ENCODE measurements around the gene DBNDD1.
A peak's percentile ranks its signal among the peaks of the same experiment; 100 is the strongest.
"Not testable (repeated sequence)": the region's sequence is repeated elsewhere in the genome, so short reads cannot be mapped to it uniquely, and the experiment has no call there.

The DBNDD1 gene

GRCh38 chr16:90011508-90011819, 7.8 kb downstream of the DBNDD1 start:
- no peak for DNase-seq

- no peak for DNase-seq
These were observed 8.4 kb downstream of the DBNDD1 start for GRCh38 chr16:90010676-90011507.

- DNase-seq = no peak
These were observed 9.9 kb downstream of the DBNDD1 start for GRCh38 chr16:90009172-90009899.

DNA sequence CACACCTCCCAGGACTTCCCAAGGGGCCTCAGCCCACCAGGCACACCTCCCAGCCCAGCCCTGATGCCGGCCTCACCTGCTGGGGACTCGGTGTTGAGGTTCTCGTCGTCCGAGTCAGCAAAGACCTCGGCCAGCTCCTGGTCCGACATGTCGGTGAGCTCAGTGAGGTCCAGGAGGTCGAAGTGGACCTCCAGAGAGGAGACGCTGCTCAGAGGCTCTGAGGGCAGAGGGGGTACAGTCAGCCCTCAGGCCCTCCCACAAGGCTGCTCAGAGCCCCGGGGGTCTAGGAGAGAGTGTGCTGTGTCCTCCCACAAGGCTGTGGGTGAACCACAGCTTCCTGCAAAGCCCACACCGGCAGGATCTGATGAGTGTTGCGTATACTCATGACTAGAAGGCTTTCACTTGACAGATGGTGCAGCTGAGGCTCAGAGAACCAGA, 10.5 kb downstream of the DBNDD1 start:
- no peak for DNase-seq

DNA sequence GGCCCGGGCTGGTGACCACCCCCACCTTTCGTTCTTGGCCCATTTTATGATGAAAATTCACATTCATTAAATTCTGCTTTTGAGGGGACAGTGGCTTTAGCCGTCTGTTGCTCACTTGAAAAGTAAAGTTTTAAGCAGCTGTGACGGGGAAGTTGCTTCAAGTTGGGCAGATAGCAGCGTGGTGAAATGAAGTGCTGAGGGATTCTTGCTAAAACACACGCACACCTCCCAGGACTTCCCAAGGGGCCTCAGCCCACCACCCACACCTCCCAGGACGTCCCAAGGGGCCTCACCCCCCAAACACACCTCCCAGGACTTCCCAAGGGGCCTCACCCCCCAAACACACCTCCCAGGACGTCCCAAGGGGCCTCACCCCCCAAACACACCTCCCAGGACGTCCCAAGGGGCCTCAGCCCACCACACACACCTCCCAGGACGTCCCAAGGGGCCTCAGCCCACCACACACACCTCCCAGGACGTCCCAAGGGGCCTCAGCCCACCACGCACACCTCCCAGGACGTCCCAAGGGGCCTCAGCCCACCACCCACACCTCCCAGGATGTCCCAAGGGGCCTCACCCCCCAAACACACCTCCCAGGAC, 11.5 kb downstream of the DBNDD1 start:
- DNase-seq = not testable (repeated sequence)

- no peak for DNase-seq
These were observed 12.2 kb downstream of the DBNDD1 start for GRCh38 chr16:90007015-90007414.

GRCh38 chr16:90005956-90006663, 13.1 kb downstream of the DBNDD1 start:
- no peak for DNase-seq

DNA sequence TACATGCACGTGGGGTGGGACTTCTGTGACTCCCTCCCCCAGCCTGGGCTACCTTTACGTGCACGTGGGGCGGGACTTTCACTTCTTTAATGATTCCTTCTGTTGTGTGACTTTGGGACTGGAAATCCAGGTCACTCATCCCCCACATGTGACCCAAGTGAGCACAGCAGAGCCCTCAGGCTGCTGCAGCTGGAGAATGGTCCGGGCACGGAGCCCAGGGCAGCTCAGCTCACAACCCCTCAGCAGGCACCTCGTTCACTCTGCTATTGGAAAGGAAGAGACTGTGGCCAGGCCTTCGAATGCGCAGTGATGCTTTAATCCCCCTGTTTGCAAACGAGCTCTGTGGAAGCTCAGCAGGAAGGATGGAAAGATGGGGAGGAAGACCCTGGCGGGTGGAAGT, 14.7 kb downstream of the DBNDD1 start:
- DNase-seq = no peak

DNA sequence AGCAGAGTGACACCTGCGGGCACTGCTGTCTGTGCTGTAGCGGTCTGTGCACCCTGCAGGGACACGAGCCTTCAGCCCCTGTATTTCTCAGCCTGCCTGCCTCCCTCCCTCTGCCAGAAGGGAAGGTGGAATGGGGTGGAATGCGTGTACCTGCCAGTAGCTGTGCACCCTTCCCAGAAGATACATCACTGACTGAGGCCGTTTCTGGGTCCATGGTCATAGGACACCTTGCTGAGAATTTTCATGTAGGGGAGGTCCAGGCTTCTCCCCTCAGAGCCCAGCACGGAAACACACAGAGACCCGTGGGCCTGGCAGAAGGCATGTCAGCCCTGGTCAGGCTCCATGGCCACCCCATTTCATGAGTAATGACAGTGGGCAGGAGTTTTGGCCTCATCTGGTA, 16.5 kb downstream of the DBNDD1 start:
- DNase-seq = no peak

DNA sequence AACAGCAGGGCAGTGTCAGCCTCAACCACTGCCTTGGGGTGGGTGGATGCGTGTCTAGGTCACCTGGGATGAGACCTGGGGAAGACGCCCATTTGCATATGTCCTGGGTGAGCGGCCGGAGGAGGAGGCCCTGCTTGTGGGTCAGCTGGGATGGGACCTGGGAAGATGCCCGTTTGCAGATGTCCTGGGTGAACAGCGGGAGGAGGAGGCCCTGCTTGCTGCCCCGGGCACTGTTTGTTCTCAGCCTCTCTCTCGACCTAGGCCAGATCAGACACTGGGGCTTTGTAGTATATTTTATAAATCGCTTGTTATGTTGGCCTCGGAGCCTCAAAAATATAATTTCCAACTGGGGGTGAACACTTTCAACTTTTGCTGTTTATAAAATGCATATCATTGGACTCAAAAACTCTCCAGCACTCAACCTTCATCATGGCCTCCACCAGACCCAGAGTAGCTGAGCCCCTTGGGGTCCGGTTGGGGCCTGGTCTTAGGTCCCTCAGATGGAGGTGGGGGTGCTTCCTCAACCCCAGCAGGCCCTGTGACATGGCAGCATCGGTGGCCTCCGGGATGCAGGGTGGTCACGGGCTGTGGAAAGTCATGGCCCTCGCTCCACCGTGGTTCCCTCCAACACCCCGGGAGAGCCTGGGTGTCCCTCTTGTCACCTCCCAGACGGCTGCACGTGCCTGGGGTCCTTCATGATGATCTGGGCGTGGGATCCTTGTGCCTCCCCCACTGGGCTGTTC, 17.3 kb downstream of the DBNDD1 start:
- DNase-seq = no peak

DNA sequence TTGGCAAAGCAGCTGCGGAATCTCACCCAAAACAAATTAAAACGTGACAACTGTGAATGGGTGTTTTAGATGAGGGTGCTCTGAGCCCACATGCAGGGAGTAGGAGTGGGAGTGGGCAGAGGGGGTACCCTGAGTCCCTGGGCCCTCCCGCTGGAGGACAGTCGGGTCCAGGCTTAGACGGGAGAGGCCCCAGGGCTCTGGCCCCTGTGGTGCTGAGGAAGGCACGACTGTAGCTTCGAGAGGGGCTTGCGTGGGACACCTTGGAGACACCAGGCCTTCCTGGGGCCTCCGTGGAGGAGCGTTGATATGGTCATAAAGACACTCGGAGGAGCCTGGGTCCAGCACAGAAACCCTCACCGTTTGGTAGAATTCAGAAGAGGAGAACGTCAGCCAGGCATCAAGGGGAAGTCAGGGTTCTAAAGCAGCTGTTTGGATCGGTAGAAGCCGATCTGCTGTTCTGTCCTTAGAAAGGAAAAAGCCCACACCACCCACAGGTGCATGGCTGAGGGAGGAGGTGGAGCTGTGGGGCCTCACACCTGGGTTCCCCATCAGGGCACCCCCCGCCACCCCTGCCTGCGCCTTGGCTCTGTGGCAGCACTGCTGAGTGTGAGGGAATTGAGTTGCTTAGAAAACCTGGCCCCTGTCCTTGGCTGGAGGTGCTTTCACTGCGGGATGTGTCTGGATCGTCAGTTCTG, 18.4 kb downstream of the DBNDD1 start:
- DNase-seq = no peak

- DNase-seq = no peak
These were observed 19.3 kb downstream of the DBNDD1 start for GRCh38 chr16:89999831-90000574.

DNA sequence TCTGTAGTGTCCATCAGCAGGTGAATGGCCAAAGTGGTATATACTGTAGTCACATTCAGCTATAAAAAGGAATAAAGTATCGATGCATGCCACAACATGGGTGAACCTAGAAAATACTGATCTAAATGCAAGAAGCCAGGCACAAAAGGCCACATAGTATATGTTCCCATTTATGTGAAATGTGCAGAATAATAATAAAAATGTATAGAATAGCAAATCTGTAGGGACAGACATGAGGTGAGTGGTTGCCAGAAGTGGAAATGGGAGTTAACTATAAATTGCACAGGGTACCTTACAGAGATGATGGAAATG, 23.1 kb downstream of the DBNDD1 start:
- no peak for DNase-seq

DNA sequence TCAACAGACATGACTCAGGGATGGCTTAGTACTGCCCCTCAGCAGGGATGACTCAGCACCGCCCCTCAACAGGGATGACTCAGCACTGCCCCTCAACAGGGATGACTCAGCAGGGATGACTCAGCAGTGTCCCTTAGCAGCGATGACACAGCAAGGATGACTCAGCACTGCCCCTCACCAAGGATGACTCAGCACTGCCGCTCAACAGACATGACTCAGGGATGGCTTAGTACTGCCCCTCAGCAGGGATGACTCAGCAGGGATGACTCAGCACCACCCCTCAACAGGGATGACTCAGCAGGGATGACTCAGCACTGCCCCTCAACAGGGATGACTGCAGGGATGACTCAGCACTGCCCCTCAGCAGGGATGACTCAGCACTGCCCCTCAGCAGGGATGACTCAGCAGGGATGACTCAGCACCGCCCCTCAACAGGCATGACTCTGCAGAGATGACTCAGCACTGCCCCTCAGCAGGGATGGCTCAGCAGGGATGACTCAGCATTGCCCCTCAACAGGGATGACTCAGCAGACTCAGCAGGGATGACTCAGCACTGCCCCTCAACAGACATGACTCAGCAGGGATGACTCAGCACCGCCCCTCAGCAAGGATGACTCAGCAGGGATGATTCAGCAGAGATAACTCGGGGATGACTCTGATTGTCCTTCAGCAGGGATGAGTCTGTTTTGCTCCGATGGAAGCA, 23.6 kb downstream of the DBNDD1 start:
- DNase-seq = peak; percentile 77

GRCh38 chr16:89994721-89995474, 24.4 kb downstream of the DBNDD1 start:
- peak; percentile 75 for DNase-seq

- DNase-seq = no peak
These were observed 24.9 kb downstream of the DBNDD1 start for GRCh38 chr16:89994389-89994720.

GRCh38 chr16:89993971-89994370, 25.3 kb downstream of the DBNDD1 start:
- no peak for DNase-seq

GRCh38 chr16:89993377-89993776, 25.9 kb downstream of the DBNDD1 start:
- DNase-seq = no peak

- DNase-seq = no peak
These were observed 28.5 kb downstream of the DBNDD1 start for GRCh38 chr16:89990799-89991198.

DNA sequence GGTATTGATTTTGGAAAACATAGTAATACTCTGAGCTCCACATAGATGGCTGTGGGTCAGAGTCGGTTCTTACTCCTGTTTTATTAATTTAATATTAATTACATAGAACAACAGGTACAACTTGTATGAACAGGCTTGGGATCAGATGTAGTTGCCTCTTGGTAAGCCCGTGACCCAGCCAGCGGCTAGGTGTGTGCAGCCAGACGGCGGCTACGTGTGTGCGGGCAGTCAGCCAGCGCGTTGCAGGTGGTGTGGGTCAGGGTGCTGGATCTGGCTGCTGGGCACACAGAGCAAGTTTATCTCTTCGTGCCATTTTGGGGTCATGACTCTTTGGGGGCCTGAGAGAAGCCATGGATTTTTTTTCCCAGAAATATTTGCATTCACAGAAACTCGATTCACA, 30.3 kb downstream of the DBNDD1 start:
- no peak for DNase-seq

Data from fibroblast of skin of scalp (primary cell).